Measurements from ENCODE around the gene WDR91.

Gene WDR91

DNA sequence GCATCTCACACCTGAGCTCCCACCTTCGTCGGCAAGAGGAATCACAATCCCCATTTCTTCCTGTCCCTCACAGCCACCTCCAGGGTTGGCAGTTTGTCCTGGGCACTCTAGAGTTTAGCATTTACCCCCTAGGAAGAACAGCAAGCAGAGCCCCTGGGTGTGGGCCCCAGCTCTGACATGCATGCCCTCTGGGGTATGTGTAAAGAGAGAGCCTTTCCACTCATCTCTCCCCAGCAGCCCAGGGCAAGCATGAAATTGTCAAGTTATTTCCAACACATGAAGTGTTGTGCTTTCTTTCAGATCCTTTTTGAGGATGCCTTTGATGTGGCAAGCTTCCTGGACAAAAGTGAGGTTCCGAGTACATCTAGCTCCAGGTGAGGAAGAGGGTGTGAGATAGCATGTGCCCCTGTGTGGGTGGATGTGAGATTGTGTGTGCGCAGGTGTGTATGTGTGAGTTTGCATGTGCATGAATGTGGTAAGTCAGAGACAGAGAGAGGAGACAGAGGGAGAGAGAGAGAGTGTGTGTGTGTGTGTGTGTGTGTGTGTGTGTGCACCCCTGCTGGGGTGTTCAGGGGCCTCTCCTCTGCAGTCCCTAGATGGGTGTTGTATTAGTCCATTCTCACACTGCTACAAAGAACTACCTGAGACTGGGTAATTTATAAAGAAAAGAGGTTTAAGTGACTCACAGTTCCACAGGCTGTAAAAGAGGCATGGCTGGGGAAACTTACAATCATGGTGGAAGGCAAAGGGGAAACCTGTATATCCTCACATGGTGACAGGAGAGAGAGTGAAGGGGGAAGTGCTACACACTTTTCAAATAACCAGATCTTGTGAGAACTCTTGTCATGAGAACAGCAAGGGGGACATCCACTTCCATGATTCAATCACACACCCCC is 40.4 kb upstream of the WDR91 start:
- Histone ChIP-seq H3K4me2 (ENCODE audit: low read length) (no peak overlapping the region), H3K4me1 (ENCODE audit: insufficient read depth, low read length, severe bottlenecking) (no peaks in the 10 kb centered on the region), H2AFZ (ENCODE audit: low read length) (no peak overlapping the region), H3K9ac (ENCODE audit: low read length) (no peak overlapping the region), H3K36me3 (ENCODE audit: insufficient read depth, low read length) (no peaks in the 10 kb centered on the region), H3K27me3 (ENCODE audit: insufficient read depth, low read length) (peaks cover 11% of the 10 kb centered on the region; the same call in 1 of the 2 replicates), H4K20me1 (ENCODE audit: insufficient read depth, low read length) (no peaks in the 10 kb centered on the region), H3K27ac (ENCODE audit: low read depth, low read length, poor library complexity, severe bottlenecking) (no peak overlapping the region), H3K79me2 (ENCODE audit: insufficient read depth, low read length) (no peaks in the 10 kb centered on the region), H3F3A (ENCODE audit: insufficient read depth, low read length) (no peaks in the 10 kb centered on the region), H3K9me3 (ENCODE audit: low read length) (no peaks in the 10 kb centered on the region), H3K4me3 (ENCODE audit: low read depth, low read length, poor library complexity, severe bottlenecking) (no peak overlapping the region), H3K9me2 (ENCODE audit: low read depth, low read length) (no peaks in the 10 kb centered on the region)
- TF ChIP-seq, protein P1, sequence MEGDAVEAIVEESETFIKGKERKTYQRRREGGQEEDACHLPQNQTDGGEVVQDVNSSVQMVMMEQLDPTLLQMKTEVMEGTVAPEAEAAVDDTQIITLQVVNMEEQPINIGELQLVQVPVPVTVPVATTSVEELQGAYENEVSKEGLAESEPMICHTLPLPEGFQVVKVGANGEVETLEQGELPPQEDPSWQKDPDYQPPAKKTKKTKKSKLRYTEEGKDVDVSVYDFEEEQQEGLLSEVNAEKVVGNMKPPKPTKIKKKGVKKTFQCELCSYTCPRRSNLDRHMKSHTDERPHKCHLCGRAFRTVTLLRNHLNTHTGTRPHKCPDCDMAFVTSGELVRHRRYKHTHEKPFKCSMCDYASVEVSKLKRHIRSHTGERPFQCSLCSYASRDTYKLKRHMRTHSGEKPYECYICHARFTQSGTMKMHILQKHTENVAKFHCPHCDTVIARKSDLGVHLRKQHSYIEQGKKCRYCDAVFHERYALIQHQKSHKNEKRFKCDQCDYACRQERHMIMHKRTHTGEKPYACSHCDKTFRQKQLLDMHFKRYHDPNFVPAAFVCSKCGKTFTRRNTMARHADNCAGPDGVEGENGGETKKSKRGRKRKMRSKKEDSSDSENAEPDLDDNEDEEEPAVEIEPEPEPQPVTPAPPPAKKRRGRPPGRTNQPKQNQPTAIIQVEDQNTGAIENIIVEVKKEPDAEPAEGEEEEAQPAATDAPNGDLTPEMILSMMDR (IDR thresholded peaks at IDR 0.05; ENCODE audit: low read length) = no peak
- TF ChIP-seq EZH2 (IDR thresholded peaks at IDR 0.05; ENCODE audit: borderline replicate concordance, low read length) = no peak

DNA sequence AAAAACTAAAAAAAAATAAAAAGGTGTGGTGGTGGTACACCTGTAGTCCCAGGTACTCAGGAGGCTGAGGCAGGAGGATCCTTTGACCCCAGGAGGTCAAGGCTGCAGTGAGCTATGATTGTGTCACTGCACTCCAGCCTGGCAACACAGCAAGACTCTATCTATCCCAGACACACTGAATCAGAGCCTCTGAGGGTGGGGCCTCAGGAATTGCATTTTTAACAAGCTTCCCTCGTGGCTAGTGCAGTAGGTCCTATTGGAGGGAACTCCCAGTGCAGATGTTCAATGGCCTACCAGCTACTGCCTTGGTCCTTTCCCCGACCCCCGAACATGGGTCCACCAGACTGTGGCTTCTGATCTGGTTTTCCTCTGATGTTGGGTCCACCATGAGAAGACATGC is 37.2 kb upstream of the WDR91 start:
- H3K4me2 ChIP-seq (ENCODE audit: low read length) = no peak overlapping the region
- no peaks in the 10 kb centered on the region for H3K79me2 ChIP-seq (ENCODE audit: insufficient read depth, low read length)
- H3K27me3 ChIP-seq (ENCODE audit: insufficient read depth, low read length) = peaks cover 11% of the 10 kb centered on the region; the same call in 1 of the 2 replicates
- H3K9me3 ChIP-seq (ENCODE audit: low read length) = no peaks in the 10 kb centered on the region
- no peak overlapping the region for H3K4me3 ChIP-seq (ENCODE audit: low read depth, low read length, poor library complexity, severe bottlenecking)
- no peak overlapping the region for H3K9ac ChIP-seq (ENCODE audit: low read length)
- no peaks in the 10 kb centered on the region for H4K20me1 ChIP-seq (ENCODE audit: insufficient read depth, low read length)
- no peaks in the 10 kb centered on the region for H3F3A ChIP-seq (ENCODE audit: insufficient read depth, low read length)
- TF ChIP-seq, protein P1 (IDR thresholded peaks at IDR 0.05; ENCODE audit: low read length) = no peak
- no peak for TF ChIP-seq EZH2 (IDR thresholded peaks at IDR 0.05; ENCODE audit: borderline replicate concordance, low read length)
- no peak overlapping the region for H3K27ac ChIP-seq (ENCODE audit: low read depth, low read length, poor library complexity, severe bottlenecking)
- H3K4me1 ChIP-seq (ENCODE audit: insufficient read depth, low read length, severe bottlenecking) = no peaks in the 10 kb centered on the region
- no peak overlapping the region for H2AFZ ChIP-seq (ENCODE audit: low read length)
- H3K36me3 ChIP-seq (ENCODE audit: insufficient read depth, low read length) = no peaks in the 10 kb centered on the region
- H3K9me2 ChIP-seq (ENCODE audit: low read depth, low read length) = no peaks in the 10 kb centered on the region

DNA sequence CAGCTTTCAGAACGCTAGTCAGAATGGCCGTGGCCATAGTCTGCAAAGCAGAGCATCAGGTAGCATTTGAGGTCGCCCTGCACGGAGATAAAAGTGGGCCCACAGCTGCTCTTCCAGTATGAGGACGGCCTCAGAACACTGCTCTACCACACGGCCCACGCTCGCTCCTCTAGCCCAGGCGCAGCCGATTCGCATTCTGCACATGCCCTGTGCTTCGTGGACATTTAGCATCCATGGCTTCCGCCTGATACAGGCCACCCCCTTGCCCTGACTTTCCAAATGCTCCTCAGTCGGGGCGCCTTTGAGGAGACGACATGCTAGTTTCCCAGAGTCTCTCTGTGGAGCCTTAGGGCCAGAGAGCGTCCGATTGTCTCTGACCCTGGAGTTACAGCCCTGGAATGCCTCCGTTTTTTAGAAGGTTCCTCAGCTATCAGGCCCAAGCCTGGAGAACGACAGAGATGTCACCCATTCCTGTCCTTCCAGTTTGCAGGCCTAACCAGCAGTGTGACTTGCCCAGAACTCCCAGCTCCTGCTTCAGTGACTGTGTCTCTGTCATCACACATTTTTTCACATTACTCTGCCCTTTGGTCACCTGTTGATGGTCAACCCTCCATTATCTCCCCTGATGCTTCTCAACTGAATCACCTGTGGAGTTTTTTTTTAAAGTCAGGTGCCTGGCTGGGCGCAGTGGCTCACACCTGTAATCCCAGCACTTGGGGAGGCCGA is 36.6 kb upstream of the WDR91 start:
- TF ChIP-seq, protein P1 (IDR thresholded peaks at IDR 0.05; ENCODE audit: low read length) = no peak
- no peak for TF ChIP-seq EZH2 (IDR thresholded peaks at IDR 0.05; ENCODE audit: borderline replicate concordance, low read length)
- no peaks in the 10 kb centered on the region for H4K20me1 ChIP-seq (ENCODE audit: insufficient read depth, low read length)
- no peak overlapping the region for H2AFZ ChIP-seq (ENCODE audit: low read length)

More for the DNA sequence above, 36.6 kb upstream of the WDR91 start:
- H3K4me2 ChIP-seq (ENCODE audit: low read length) = no peak overlapping the region
- H3F3A ChIP-seq (ENCODE audit: insufficient read depth, low read length) = no peaks in the 10 kb centered on the region
- no peak overlapping the region for H3K9ac ChIP-seq (ENCODE audit: low read length)
- H3K79me2 ChIP-seq (ENCODE audit: insufficient read depth, low read length) = no peaks in the 10 kb centered on the region
- no peaks in the 10 kb centered on the region for H3K4me1 ChIP-seq (ENCODE audit: insufficient read depth, low read length, severe bottlenecking)
- H3K4me3 ChIP-seq (ENCODE audit: low read depth, low read length, poor library complexity, severe bottlenecking) = no peak overlapping the region
- no peaks in the 10 kb centered on the region for H3K9me3 ChIP-seq (ENCODE audit: low read length)
- no peaks in the 10 kb centered on the region for H3K9me2 ChIP-seq (ENCODE audit: low read depth, low read length)
- H3K27ac ChIP-seq (ENCODE audit: low read depth, low read length, poor library complexity, severe bottlenecking) = no peak overlapping the region
- no peaks in the 10 kb centered on the region for H3K36me3 ChIP-seq (ENCODE audit: insufficient read depth, low read length)
- H3K27me3 ChIP-seq (ENCODE audit: insufficient read depth, low read length) = peaks cover 11% of the 10 kb centered on the region; the same call in 1 of the 2 replicates

Measured in OCI-LY1 (cell line).